ENCODE results near the gene GRB10.

The GRB10 gene

DNA sequence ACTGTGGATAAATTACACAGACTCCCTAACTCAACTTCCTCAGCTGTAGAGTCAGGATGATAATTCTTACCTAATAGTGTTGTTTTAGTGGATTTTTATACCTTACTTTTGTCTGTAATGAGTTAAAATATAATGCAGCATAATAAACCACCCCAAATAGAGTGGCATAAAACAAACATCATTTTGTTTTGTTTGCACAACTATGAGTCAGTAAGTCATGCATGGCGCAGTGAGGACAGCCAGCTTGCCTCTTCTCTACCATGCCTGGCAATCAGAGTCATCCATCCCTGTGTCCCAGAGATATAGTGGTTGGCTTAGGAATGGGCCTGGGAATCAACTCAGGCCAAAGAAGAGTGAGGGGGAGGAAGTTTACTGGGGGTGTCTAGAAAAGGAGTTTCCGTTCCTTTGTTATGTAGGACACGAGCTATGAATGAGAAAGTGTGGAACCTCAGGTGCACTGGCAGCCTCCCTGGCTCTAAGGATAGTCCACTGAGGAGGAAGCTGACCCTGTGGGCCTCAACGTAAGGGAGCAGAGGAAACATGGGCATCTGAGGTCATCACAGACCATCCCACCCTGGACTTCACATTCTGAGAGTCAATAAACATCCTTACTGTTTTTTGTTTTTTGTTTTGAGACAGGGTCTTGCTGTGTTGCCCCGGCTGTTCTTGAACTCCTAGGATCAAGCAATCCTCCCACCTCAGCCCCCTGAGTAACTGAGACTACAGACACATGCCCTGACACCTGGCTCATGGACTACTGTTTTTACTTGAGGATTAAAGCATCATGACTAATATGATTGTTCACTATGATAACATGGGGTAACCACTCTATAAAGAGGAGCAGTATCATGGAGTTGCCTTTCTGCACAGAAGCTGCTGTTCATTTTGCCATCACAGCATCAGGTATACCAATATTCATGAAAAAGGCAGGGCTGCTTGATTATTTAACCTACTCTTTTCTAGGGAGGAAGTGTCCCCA is 21.0 kb upstream of the GRB10 start:
- DNase-seq (ENCODE audit: low read depth): no peak

DNA sequence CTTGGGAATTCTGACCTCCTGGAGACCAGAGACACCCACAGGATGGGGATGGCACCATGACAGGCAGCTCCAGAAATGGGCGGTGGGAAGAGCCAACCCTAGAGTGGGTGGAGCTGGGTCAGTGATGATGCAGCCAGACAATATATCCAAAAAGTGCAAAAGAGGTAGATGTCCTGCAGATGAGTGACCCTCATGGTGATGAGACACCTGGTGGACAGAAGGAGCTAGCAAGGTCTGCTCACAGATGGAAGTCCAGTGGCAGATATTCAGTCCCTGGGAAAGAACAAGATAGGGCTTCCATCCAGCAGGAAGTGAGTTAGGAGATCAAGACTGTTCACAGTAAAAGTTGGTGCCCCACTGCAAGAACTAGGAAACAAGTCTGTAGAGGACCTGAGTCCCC is 19.2 kb upstream of the GRB10 start:
- DNase-seq (ENCODE audit: low read depth): no peak

DNA sequence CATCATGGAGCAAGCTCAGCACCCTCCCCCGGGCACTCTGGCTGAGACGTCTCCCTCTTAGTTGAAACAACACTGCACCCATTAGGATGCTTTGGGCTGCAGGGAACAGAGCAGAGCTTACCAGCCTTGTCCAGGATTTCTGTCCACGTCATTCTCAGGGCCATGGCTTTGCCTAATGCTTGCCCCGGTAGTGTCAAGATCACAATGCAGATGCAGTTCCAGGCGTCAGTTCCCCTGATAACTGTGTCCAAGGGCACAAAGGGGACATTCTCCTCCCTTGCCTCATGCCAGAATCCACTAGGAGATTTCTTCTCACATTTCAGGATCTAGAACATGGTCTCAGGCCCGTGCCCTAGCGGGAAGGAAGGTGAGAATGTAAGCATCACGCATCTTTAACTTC is 17.2 kb upstream of the GRB10 start:
- no peak for DNase-seq (ENCODE audit: low read depth)

DNA sequence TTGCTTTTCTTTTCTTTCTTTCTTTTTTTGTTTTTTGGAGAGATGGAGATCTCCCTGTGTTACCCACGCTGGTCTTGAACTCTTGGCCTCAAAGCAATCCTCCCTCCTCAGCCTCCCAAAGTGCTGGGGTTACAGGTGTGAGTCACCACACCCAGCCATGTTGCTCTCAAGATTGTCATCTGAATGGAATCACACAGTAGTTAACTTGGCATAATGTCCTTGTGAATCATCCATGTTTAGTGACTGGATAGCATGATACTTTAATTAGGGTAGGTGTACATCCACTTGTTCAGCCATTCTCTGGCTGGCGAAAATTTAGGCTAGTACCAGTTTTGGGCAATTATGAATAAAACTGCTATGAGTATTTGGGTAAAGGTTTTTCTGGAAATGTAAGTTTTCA is 15.4 kb upstream of the GRB10 start:
- DNase-seq (ENCODE audit: low read depth): no peak

- no peak for DNase-seq (ENCODE audit: low read depth)
Measured at GRCh38 chr7:50795831-50796230, 13.1 kb upstream of the GRB10 start.

GRCh38 chr7:50795253-50795652 is 12.6 kb upstream of the GRB10 start:
- no peak for DNase-seq (ENCODE audit: low read depth)

- no peak for DNase-seq (ENCODE audit: low read depth)
Measured at GRCh38 chr7:50793947-50794570, 11.4 kb upstream of the GRB10 start.

- DNase-seq (ENCODE audit: low read depth): no peak
Measured at GRCh38 chr7:50793120-50793946, 10.6 kb upstream of the GRB10 start.

DNA sequence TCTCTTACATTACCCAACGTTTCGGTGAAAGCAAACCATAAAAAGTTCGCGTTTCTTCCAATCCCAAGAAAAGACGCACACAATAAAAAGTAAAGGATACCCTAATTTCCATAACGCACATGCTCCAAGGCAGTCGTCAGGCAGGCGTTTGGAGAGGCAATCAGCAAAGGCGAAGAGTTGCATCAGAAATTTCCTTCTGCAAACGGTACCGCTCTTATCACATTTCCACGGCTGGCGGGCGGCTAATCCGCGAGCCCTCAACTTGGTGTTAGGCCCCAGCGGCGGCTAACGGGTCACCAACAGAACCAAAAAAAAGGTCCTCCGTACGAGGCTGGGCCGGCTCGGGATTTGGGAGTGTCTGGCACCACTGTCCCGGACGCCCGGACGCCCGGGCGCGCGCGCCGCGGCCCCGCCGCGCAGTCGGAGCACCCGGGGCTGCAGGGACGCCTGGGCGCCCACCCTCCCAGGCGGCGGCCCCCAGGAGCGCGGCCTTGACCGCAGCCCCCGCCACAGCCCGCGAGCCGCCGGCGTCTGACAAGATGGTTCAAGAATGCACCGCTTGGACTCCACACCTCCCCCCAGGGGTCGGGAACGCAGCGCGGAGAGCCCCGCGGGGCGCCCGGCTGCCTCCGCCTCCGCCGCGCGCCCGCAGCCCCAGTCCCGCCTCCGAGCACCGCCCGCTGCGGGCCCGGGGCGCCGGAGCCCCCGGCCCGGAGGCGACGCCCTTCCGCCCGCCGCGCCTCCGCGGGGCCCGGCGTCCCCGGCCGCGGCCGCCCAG is 9.8 kb upstream of the GRB10 start:
- no peak for DNase-seq (ENCODE audit: low read depth)

DNA sequence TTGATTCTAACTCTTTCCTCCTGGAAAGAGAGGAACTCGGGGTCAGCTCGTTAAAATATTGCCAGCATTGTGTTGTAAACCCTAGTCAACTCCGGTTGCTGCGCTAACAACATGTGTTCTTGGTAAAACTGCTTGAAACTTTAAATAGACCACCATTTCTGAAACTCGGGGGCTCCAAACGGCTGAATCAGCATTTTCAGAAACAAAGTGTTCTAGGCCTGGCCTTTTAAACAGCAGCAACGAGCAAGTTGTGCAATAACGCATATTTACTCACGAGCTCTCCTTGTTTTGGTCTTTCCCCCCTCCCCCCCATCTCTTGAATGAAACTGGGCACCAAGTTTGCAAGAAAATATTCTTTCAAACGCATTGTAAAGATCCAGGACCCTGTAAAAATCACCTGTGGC is 9.2 kb upstream of the GRB10 start:
- DNase-seq (ENCODE audit: low read depth): no peak

- no peak for DNase-seq (ENCODE audit: low read depth)
Measured at GRCh38 chr7:50791363-50791937, 8.8 kb upstream of the GRB10 start.

DNA sequence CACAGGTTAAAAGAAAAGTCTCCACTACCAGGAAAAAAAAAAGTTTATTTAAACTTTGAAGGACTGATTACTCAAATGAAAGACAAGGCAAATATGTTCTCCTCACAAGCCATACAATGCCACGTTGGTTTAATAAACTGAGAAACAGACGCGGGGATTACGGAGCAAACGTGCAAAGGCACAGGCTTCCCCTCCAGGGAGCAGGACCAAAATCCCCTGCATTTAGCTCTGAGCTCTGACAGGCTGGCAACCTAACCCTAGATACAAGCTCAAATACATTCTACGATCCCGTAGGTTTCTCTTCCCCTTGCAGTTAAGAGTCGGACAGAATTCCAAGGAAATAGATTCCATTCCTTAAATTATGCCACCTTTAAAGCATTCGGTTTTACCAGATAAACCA is 7.7 kb upstream of the GRB10 start:
- no peak for DNase-seq (ENCODE audit: low read depth)

- DNase-seq (ENCODE audit: low read depth): no peak
Measured at GRCh38 chr7:50788382-50788781, 5.7 kb upstream of the GRB10 start.

GRCh38 chr7:50787825-50788224 is 5.1 kb upstream of the GRB10 start:
- DNase-seq (ENCODE audit: low read depth): no peak

GRCh38 chr7:50785346-50785745 is 2.6 kb upstream of the GRB10 start:
- DNase-seq (ENCODE audit: low read depth): no peak

GRCh38 chr7:50783801-50784507 is 1.3 kb upstream of the GRB10 start:
- no peak for DNase-seq (ENCODE audit: low read depth)

GRCh38 chr7:50783303-50783702 is 607 bp upstream of the GRB10 start:
- DNase-seq (ENCODE audit: low read depth): no peak

DNA sequence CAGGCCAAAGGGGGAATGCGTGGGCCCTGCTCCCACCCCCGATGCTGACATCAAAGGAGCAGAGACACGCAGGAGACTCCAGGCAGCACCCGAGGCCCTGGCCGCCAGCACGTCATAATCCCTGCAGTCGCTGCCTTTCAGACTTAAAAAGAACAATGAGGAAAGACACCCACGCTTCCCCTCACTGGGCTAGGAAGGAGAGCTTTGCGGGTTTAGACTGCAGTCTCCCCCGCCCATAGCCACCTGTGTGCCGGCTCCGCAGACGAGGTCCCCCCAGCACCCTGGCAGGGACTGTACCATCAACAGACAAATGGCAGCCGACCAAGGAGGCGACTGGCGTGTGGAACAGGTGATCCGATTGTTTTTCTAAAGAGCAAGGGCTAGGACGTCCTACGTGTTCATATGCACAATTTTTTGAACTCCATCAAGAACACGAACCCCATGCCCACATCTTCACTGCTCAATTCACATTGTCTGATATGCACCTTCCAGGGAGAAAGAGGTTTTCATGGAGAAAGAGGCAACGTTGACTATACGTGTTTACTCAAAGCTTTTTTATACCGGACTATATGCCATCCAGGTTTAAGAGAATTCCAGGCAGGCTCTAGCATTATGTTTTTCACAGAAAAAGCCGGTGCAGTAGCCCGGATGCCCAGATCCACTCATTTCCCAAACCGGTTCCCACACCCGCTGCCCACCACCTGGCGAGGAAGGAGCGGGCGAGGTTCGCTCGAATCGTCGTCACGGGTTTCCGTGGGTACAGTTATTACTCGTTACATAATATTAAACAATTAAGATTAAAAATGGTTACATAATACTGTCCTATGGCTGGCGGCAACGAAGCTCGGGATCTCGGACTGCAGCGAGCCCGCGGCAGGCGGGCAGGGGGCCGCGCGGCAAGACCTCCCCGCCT is 1.1 kb downstream of the GRB10 start:
- no peak for DNase-seq (ENCODE audit: low read depth)

- DNase-seq (ENCODE audit: low read depth): no peak
Measured at GRCh38 chr7:50780436-50780835, 2.3 kb downstream of the GRB10 start.

- DNase-seq (ENCODE audit: low read depth): no peak
Measured at GRCh38 chr7:50779427-50779826, 3.3 kb downstream of the GRB10 start.
